ENCODE data around the gene PMIS2.
A peak's percentile ranks its signal among the peaks of the same experiment; 100 is the strongest.
"Not testable (repeated sequence)": the region's sequence is repeated elsewhere in the genome, so short reads cannot be mapped to it uniquely, and the experiment has no call there.

Gene PMIS2

DNA sequence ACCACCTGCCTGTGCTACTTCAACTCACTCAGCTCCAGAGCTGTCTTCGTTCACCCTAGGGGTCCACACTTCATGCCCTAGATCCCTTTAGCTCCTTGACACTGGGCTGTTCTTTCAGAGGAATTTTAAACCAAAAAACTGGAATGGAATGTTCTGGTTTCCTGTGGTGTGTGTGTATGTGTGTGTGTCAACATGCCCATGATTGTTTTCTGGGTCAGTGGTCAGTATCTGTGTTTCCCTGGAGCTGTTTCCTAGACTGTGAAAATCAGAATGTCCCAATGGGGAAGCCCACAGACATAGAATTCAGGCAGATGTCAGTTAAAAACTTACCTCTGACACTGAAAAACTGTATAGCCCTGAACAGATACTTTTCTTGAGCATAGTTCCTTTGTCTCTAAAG lies 1.3 kb downstream of the PMIS2 start:
- no peak for DNase-seq (ENCODE audit: low read depth in 4 of 4, low spot score in 1 of 4)

DNA sequence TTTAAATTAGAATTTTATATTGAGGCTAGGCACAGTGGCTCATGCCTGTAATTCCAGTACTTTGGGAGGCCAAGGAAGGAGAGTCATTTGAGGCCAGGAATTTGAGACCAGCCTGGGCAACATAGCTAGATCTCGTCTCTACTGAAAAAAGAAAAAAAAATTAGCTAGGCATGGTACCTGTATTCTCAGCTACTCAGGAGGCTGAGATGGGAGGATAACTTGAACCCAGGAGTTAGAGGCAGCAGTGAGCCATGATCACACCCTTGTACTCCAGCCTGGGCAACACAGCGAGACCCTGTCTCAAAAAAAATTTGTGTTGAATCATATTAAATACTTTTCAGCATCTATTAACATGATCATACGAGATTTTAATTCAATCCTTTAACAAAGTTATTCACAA lies 4.9 kb downstream of the PMIS2 start:
- DNase-seq (ENCODE audit: low read depth in 4 of 4, low spot score in 1 of 4) = no peak

DNA sequence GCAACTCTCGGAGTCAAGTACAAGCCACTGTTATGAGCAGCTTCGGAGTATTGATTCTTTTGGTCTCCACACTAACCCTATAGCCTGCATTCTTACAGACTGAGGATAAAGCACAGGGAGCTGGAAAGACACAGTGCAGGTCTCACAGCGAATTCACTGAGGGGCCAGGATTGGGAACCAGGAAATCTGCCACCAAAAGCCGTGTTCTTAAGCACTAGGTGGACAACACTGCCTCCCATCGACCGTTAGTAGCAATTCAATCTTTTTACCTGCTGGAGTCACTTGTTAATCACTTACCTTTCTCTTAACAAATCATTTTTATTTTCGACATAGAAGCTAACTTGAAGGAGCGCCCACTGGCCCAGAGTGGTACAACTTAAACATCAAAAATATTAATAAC lies 6.3 kb downstream of the PMIS2 start:
- DNase-seq (ENCODE audit: low read depth in 4 of 4, low spot score in 1 of 4) = no peak

DNA sequence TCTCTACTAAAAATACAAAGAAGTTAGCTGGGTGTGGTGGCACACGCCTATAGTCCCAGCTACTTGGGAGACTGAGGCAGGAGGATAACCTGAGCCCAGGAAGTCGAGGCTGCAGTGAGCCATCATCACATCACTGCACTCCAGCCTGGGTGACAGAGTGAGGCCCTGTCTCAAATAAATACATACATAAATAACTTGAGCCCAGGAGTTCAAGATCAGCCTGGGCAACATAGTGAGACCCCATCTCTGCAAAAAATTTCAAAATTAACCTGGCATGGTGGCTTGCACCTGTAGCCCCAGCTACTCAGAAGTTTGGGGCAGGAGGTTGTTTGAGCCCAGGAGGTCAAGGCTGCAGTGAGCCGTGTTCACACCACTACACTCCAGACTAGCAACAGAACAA lies 9.1 kb downstream of the PMIS2 start:
- not testable (repeated sequence) for DNase-seq (ENCODE audit: low read depth in 4 of 4, low spot score in 1 of 4)

DNA sequence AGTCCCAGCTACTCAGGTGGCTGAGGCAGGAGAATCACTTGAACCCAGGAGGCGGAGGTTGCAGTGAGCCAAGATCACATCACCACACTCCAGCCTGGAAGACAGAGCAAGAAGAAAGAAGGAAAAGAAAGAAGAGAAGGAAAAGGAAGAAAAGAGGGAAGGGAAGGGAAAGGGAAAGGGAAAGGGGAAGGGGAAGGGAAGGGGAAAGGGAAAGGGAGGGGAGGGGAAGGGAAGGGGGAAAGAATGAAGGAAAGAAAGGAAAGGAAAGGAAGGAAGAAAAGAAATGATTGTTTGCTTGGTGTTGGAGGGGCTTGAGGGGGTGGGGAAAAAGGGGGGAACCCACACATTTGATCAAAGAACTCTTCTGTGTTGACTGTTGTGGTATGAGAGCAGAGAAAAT lies 10.0 kb downstream of the PMIS2 start:
- no peak for DNase-seq (ENCODE audit: low read depth in 4 of 4, low spot score in 1 of 4)

DNA sequence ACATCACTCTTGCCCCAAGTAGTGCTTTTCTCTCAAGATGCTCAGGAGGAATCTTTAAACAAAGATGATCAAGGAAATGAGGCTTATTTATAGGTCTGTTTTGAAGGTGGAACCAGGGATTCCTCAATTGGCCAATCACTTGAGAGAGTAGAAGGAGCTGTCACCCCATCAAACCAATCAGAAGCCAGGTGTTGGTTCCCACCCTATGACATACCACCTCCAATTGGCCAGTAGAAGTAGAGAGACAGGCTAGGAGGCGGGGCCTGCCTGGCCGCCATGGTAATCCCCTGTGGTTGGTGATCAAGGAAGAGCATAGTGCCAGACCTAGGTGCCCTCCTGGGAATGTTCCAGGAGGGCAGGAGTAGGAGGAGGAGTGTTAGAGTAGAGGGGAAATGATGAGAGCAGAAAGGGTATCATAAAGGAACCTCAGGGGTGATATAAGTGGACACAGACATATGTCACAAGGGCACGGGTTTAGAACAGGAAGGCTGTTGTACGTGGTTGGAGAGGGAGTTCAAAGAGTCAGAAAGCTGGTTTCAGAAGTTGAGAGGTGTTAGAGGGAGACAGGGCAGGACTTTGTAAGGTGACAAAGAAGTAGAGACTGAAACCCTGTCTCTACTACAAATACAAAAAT lies 10.5 kb downstream of the PMIS2 start:
- no peak for DNase-seq (ENCODE audit: low read depth in 4 of 4, low spot score in 1 of 4)

DNA sequence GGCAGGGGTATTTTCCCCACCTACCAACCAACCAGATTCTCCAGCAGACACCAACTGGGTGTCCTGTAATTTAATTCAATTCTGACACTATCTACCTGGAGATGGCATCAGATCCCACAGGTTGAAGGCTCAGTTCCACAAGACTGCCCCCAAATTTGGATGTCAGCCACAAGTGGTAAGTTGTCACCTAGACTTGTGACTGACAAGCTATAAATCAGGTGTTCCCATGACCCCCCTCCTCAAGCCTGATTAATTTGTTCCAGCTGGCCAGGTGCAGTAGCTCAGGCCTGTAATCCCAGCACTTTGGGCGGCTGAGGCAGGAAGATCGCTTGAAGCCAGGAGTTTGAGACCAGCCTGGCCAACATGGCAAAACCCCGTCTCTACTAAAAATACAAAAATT lies 16.0 kb downstream of the PMIS2 start:
- no peak for DNase-seq (ENCODE audit: low read depth in 4 of 4, low spot score in 1 of 4)

DNA sequence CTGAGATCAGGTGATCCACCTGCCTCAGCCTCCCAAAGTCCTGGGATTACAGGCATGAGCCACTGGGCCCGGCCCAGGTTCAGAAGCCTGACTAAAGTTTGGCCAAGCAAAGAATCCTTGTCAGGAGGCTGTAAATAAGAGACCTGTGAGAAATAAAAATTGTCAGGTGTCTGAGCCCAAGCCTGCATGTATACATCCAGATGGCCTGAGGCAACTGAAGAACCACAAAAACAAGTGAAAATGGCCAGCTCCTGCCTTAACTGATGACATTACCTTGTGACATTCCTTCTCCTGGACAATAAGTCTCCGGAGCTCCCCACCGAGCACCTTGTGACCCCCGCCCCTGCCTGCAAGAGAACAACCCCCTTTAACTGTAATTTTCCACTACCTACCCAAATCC lies 18.5 kb downstream of the PMIS2 start:
- not testable (repeated sequence) for DNase-seq (ENCODE audit: low read depth in 4 of 4, low spot score in 1 of 4)

DNA sequence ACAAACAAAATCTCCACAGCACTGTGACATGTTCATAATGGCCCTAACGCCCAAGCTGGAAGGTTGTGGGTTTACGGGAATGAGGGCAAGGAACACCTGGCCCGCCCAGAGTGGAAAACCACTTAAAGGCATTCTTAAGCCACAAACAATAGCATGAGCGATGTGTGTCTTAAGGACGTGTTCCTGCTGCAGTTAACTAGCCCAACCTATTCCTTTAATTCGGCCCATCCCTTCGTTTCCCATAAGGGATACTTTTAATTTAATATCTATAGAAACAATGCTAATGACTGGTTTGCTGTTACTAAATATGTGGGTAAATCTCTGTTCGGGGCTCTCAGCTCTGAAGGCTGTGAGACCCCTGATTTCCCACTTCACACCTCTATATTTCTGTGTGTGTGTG lies 21.2 kb downstream of the PMIS2 start:
- not testable (repeated sequence) for DNase-seq (ENCODE audit: low read depth in 4 of 4, low spot score in 1 of 4)

DNA sequence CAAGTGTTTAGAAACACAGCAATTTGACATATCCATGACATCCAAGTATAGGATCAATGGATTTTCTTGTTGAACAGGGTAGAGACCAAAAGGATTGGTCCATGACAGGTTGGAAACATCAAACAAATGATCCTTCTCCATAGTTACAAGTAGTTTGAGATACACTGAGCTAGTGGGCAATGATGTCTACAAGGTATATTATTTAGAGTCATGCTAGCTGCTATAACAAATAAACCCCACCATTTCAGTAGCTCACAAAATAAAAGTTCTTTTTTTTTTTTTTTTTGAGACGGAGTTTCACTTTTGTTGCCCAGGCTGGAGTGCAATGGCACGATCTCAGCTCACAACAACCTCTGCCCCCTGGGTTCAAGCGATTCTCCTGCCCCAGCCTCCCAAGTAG lies 21.7 kb downstream of the PMIS2 start:
- DNase-seq (ENCODE audit: low read depth in 4 of 4, low spot score in 1 of 4) = no peak

DNA sequence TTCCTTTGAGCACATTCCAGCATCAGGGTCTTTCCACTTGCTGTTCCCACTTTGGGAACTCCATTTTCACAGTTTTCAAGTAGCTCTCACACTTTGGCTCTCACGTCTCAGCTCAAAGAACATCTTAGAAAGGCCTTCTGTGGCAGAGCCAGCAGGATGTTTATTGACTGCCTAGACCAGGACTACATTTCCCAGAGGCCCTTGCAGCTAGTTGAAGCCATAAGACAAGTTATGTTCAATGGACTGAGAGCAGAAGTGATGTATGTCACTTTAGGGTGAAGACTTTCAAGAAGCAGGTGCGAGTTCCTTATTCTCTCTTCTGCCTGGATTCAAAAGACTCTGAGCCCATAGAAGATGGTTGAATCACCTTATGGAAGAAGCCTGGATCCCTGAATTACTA lies 22.3 kb downstream of the PMIS2 start:
- DNase-seq (ENCODE audit: low read depth in 4 of 4, low spot score in 1 of 4) = no peak

DNA sequence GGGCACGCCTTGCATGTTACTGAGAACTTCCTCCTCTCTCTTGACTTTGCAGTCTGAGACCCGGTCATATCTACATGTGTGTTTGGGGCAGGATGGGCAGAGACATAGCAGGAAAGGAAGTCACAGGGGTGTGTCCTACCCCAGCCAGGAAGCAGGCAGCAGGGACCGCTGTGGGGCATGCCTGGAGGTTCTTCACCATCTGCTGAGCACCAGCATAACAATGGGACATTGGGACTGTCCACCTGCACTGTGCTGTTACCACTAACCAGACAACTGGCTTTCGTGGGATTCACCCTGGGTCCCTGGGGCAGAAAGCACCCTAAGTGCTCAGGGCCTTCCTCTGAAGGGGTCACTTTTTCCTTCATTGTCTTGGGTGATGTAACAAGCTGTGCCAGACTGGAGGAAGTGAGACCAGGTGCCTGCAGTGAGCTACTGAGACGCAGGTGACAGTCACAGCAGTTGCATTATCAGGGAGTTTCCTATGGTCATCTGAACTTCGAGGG lies 23.9 kb downstream of the PMIS2 start:
- DNase-seq (ENCODE audit: low read depth in 4 of 4, low spot score in 1 of 4) = no peak

DNA sequence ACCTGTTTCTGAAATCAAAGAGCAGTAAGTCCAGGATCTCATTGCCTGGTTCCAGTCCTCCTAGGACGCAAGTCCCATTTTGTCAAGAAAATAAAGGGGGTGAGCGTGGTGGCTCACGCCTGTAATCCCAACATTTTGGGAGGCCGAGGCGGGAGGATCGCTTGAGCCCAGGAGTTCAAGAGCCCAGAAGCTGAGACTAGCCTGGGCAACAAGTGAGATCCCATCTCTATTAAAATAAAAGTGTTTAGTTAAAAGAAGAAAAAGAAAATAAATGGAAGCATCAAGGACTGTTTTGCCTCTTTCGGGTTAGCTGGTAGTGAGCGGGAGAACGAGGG lies 26.2 kb downstream of the PMIS2 start:
- no peak for DNase-seq (ENCODE audit: low read depth in 4 of 4, low spot score in 1 of 4)

DNA sequence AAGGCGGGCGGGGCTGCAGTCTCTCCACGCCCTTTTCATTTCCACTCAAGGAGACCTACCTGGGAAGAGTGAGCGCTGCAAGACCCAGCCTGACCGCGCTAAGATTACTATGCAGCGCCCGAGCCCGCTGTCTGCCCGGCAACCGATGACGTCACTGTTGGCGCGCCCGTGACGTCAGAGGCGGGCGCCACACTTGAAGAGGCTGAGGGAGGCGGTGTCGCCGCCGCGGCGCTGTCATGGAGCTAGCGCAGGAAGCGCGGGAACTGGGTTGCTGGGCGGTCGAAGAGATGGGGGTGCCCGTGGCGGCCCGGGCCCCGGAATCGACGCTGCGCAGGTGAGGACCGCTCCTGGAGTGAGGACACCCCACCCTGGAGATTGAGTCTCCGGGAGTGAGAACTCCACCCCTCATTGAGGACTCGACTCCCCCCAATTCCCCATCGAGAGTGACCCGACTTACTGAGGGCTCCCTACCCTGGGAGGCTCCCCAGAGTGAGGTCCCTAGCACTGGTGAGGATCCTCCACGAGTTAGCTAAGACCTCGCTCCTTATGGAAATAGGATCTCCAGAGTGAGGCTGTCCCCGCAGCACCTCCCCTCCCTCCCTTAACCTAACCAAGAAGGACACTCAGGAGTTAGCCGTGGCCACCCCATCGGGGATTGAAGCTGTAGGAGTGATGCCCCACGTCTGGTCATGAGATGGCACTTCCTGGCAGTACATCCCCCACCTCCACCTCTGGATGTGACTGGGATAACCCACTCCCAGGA lies 26.8 kb downstream of the PMIS2 start, which contains the start of gene HAUS5:
Gene HAUS5 (plus strand): TSS at position 177 of the 763 bp plus-strand sequence. CDS start 60 bp downstream, at position 237.
- peak; percentile 83 to 95 (median 92) for DNase-seq (ENCODE audit: low read depth in 4 of 4, low spot score in 1 of 4)

DNA sequence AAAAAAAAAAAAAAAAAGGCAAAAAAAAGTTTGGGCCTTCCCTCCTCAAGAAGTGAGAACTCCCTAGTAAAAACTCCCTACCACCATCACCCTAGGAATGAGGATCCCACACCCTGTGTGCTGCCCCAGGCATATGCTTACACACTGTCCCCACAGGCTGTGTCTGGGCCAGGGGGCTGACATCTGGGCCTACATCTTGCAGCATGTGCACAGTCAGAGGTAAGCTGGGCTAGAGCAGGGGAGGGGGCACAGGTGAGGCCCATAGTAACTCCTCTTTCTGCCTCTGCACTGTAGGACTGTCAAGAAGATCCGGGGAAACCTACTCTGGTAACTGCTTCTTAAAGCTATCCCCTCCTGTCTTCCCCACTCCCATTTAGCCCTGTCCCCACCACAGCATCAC lies 27.6 kb downstream of the PMIS2 start:
- no peak for DNase-seq (ENCODE audit: low read depth in 4 of 4, low spot score in 1 of 4)

DNA sequence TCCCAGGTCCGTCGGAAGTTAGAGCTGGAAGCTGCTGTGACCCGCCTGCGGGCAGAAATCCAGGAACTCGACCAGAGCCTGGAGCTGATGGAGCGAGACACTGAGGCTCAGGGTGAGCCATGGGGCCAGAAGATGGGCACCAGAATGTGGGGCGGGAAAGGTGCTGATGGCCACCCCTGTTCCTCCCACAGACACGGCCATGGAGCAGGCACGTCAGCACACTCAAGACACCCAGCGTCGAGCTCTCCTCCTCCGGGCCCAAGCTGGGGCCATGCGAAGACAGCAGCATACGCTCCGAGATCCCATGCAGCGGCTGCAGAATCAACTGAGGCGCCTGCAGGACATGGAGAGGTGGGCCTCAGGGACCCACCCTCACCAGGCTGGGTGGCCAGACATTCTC lies 29.1 kb downstream of the PMIS2 start:
- no peak for DNase-seq (ENCODE audit: low read depth in 4 of 4, low spot score in 1 of 4)

DNA sequence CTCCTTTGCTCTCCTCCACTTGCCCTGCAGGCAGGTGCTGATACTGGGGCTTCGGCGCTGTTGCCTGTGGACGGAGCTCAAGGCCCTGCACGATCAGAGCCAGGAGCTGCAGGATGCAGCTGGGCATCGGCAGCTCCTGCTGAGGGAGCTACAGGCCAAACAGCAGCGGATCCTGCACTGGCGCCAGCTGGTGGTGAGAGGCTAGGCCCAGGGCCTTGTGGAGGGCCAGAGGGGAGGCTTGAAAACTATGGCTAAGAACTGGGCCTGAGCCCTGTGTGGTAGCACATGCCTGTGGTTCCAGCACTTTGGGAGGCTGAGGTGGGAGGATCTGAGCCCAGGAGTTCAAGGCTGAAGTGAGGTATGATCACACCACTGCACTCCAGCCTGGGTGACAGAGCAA lies 32.9 kb downstream of the PMIS2 start:
- no peak for DNase-seq (ENCODE audit: low read depth in 4 of 4, low spot score in 1 of 4)

DNA sequence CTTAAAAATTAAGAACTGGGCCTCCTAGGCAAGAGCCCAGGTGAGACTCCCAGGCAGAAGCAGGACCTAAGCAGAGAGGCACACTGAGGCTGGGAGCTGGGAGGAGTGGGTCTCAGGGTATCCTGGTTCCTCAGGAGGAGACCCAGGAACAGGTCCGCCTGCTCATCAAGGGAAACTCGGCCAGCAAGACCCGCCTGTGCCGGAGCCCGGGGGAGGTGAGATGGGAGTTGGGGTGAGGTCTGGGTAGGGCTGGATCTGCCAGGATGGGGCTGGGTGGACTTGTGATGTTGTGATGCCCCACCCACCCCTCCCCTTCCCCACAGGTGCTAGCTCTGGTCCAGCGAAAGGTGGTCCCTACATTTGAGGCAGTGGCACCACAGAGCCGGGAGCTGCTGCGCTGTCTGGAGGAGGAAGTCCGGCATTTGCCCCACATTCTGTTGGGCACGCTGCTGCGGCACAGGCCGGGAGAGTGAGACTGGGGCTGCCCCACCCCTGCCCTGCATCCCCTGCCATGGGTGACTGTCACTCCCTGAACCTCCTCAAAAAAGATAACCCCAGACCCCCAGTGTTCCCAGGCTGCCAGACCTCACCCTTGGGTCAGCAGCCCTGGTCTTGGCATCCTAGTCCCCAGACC lies 33.4 kb downstream of the PMIS2 start:
- no peak for DNase-seq (ENCODE audit: low read depth in 4 of 4, low spot score in 1 of 4)

DNA sequence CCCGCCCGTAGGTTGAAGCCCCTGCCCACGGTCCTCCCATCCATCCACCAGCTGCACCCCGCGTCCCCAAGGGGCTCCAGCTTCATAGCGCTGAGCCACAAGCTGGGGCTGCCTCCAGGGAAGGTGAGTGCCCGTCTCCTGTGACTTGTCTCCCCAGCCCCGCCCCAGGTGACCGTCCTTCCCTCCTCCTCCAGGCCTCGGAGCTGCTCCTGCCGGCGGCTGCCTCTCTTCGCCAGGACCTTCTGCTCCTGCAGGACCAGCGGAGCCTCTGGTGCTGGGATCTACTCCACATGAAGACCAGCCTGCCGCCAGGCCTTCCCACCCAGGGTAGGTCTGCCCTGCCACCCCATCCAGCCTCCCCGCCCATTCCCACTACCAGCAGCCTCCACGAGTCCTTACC lies 34.0 kb downstream of the PMIS2 start:
- DNase-seq (ENCODE audit: low read depth in 4 of 4, low spot score in 1 of 4) = no peak

DNA sequence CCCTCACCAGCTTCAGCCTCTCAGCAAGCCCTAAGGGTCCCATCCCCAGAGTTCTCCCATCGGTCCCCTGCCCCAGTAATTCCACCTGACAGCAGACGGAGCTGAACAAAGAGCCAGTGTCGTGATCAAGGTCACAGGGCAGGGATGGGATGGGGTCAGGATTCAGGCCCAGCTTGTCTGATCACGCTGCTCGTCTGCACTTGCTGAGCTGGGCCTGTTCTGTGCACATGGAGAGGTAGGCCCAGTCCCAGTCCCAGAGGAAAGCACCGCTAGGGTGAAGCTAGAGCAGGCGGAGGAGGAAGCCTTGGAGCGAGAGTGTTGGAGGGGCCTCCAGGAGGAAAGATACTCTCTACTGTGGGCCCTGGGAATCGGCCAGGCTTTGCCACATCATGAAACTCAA lies 35.7 kb downstream of the PMIS2 start:
- no peak for DNase-seq (ENCODE audit: low read depth in 4 of 4, low spot score in 1 of 4)

DNA sequence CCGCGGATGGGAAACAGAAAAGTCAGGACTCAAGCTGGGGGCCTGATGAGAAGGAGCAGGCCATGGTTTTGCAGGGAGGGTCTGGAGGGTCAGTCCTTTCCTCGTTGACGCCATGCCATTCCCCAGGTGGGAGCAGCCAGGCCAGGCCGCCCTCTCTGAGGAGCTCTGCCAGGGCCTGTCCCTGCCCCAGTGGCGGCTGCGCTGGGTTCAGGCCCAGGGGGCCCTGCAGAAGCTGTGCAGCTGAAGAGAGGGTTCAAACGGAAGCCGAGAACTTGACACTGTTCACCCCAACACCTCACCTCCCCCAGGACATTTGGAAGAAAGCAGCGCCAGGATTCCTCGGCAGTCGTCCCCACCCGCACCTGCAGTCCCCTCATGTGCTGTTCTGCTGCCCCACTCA lies 36.8 kb downstream of the PMIS2 start:
- DNase-seq (ENCODE audit: low read depth in 4 of 4, low spot score in 1 of 4) = no peak

DNA sequence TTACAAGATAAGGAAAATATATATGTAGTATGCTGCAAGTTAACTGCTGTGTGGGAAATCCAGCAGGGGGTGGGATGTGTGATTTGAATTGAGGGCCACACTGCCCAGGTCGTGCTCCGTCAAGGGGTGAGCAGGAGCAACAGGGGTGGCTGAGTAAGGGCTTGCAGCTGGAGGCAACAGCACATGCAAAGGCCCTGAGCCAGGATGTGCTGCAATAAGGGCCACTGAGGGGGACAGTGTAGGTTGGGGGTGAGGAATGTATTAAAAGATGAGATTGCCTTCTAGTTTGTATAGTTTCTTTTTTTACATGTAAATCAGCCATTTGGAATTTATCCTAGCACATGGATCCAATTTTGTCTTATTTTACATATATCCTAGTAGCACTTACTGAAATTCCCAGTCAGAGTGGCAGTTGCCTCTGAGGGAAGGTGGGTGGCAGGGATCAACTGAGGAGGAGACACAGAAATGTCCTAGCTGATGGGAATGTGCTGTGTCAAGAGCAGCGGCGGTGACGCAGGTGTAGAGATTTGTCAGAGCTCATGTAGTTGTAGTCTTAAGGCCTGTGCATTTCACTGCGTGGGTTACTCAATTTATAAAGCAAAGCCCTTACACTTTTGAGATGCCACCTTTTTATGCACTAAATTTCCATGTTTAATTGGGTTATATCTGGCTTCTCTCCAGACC lies 37.5 kb downstream of the PMIS2 start:
- DNase-seq (ENCODE audit: low read depth in 4 of 4, low spot score in 1 of 4) = no peak
